HCT116 (cell line): Measurements from ENCODE around the gene SERF2. TPM values are rescaled to one million over a fixed set of nuclear protein-coding genes. Genes with fewer than 3 reads are reported as not detected.

Experiments used
- ATAC-seq: fragments of 200-7000 bp; cut with Tn5 transposase; 2 replicates; pipeline ENCODE4 v1.9.1; 2020; ENCODE audit warnings: mild to moderate bottlenecking, moderate library complexity
- BruUV-seq: library from RNA; stranded (reverse); fragments of 400-500 nt; replicated peaks from 2 replicates; lab custom pipeline; 2021; lab: Mats Ljungman, UMichigan
- CTCF ChIA-PET: fragments of 300-600 bp; sonication (Branson Sonifier 250); formaldehyde crosslinking; loops from one replicate; lab custom pipeline; 2021; ENCODE audit warnings: antibody characterized with exemption; lab: Charles Lee
- POLR2A ChIA-PET: fragments of 300-600, 350-600 bp; sonication (Branson Sonifier 250); formaldehyde crosslinking; loops from one replicate; lab custom pipeline; 2021; ENCODE audit warnings: antibody characterized with exemption; lab: Charles Lee
- RAD21 ChIA-PET, 2 experiments: fragments of 300-600 bp; sonication (Branson Sonifier 250); formaldehyde crosslinking; loops; one replicate each; lab custom pipeline; 2023; ENCODE audit warnings: low total read pairs in 2 of 2; ENCODE audit not compliant: uncharacterized antibody in 2 of 2, unreplicated experiment in 2 of 2, low non-redundant PET in 1 of 2; lab: Charles Lee
- DNase-seq: peaks from one replicate; pipeline ENCODE4 v3.0.0-alpha.2; 2010; ENCODE audit warnings: low read depth, low spot score
- H2AFZ ChIP-seq: fragments of 200-600 bp; shearing (Covaris generic), sonication (generic); 2 replicates; pipeline ENCODE4 v1.6.1; 2017; ENCODE audit warnings: low read depth, mixed run types, mixed read lengths, antibody characterized with exemption, low read length; ENCODE audit not compliant: poor library complexity, severe bottlenecking
- H3K27ac ChIP-seq: 2 replicates; pipeline ENCODE4 v1.5.1; 2012; ENCODE audit warnings: low read depth, low read length
- H3K27me3 ChIP-seq: fragments of 200-600 bp; sonication (generic); 2 replicates; pipeline ENCODE4 v1.6.1; 2016; ENCODE audit warnings: mixed run types, low read length, mixed read lengths; ENCODE audit not compliant: insufficient read depth
- H3K36me3 ChIP-seq, 2 experiments: fragments of 200-500 bp in 1 of 2; fragments of 200-600 bp in 1 of 2; sonication (Bioruptor generic) in 1 of 2; sonication (generic) in 1 of 2; 2 replicates each; pipeline versions ENCODE4 v1.5.1 to v1.6.1; 2014 to 2016; ENCODE audit warnings: low read length in 2 of 2, inconsistent platforms in 1 of 2, mixed read lengths in 1 of 2, mixed run types in 1 of 2; ENCODE audit not compliant: insufficient read depth in 2 of 2, control insufficient read depth in 1 of 2
- H3K4me1 ChIP-seq, 2 experiments: fragments of 200-600 bp in 1 of 2; sonication (generic) in 1 of 2; 2 replicates each; pipeline versions ENCODE4 v1.5.1 to v1.6.1; 2012 to 2017; ENCODE audit warnings: low read length in 2 of 2, inconsistent platforms in 1 of 2, mild to moderate bottlenecking in 1 of 2, mixed read lengths in 1 of 2, mixed run types in 1 of 2, moderate library complexity in 1 of 2; ENCODE audit not compliant: insufficient read depth in 2 of 2, control insufficient read depth in 1 of 2
- H3K4me2 ChIP-seq: fragments of 200-600 bp; sonication (generic); 2 replicates; pipeline ENCODE4 v1.6.1; 2017; ENCODE audit warnings: mixed run types, low read length, mixed read lengths
- H3K4me3 ChIP-seq, 2 experiments: fragments of 200-600 bp in 1 of 2; sonication (generic) in 1 of 2; replicated peaks in 1 of 2; 2 replicates each; pipeline ENCODE4 v1.5.1; 2011 to 2016; ENCODE audit warnings: low read length in 2 of 2, control low read depth in 1 of 2, low read depth in 1 of 2, mild to moderate bottlenecking in 1 of 2, mixed read lengths in 1 of 2, mixed run types in 1 of 2
- H3K79me2 ChIP-seq: fragments of 200-600 bp; sonication (generic); 2 replicates; pipeline ENCODE4 v1.6.1; 2017; ENCODE audit warnings: mild to moderate bottlenecking, mixed run types, low read length, moderate library complexity, mixed read lengths; ENCODE audit not compliant: insufficient read depth
- H3K9ac ChIP-seq: fragments of 200-600 bp; sonication (generic); 2 replicates; pipeline ENCODE4 v1.6.1; 2016; ENCODE audit warnings: low read length, mixed read lengths
- H3K9me2 ChIP-seq: fragments of 200-600 bp; sonication (generic), shearing (Covaris generic); 2 replicates; pipeline ENCODE4 v1.6.1; 2017; ENCODE audit warnings: mixed run types, mild to moderate bottlenecking, moderate library complexity; ENCODE audit not compliant: insufficient read depth
- H3K9me3 ChIP-seq, 2 experiments: fragments of 200-500 bp in 1 of 2; fragments of 200-600 bp in 1 of 2; sonication (Bioruptor generic) in 1 of 2; sonication (generic) in 1 of 2; 2 replicates each; pipeline ENCODE4 v1.6.1; 2014 to 2017; ENCODE audit warnings: low read length in 2 of 2, mixed read lengths in 2 of 2, inconsistent platforms in 1 of 2, low read depth in 1 of 2, mild to moderate bottlenecking in 1 of 2, mixed run types in 1 of 2, moderate library complexity in 1 of 2; ENCODE audit not compliant: control insufficient read depth in 1 of 2, insufficient read depth in 1 of 2
- H4K20me1 ChIP-seq: fragments of 200-600 bp; sonication (generic), shearing (Covaris generic); 2 replicates; pipeline ENCODE4 v1.6.1; 2017; ENCODE audit warnings: mixed run types, mild to moderate bottlenecking, moderate library complexity; ENCODE audit not compliant: insufficient read depth
- ATF3 ChIP-seq: IDR thresholded peaks from 2 replicates; pipeline ENCODE4 v1.6.1; 2012
- CBX3 ChIP-seq: IDR thresholded peaks from 2 replicates; pipeline ENCODE4 v1.6.1; 2012; ENCODE audit warnings: low read depth
- CEBPB ChIP-seq: IDR thresholded peaks from 2 replicates; pipeline ENCODE4 v1.6.1; 2012; ENCODE audit warnings: low read depth
- EGR1 ChIP-seq: IDR thresholded peaks from 2 replicates; pipeline ENCODE4 v1.6.1; 2012; ENCODE audit warnings: low read depth
- EZH2 ChIP-seq: fragments of 200-600 bp; sonication (generic); IDR thresholded peaks from 2 replicates; pipeline ENCODE4 v1.6.1; 2017; ENCODE audit warnings: antibody characterized with exemption, mixed run types
- EZH2phosphoT487 ChIP-seq: fragments of 200-600 bp; IDR thresholded peaks from 2 replicates; pipeline ENCODE4 v1.6.1; 2018; ENCODE audit warnings: antibody characterized with exemption, borderline replicate concordance
- REST ChIP-seq: IDR thresholded peaks from 2 replicates; pipeline ENCODE4 v1.6.1; 2012; ENCODE audit warnings: low read depth
- SIN3A ChIP-seq: IDR thresholded peaks from 2 replicates; pipeline ENCODE4 v1.6.1; 2012; ENCODE audit warnings: low read depth
- SP1 ChIP-seq: IDR thresholded peaks from 2 replicates; pipeline ENCODE4 v1.6.1; 2012; ENCODE audit warnings: low read depth
- TCF7L2 ChIP-seq: IDR thresholded peaks from 2 replicates; pipeline ENCODE4 v1.7.0; 2011; ENCODE audit warnings: borderline replicate concordance, inconsistent platforms; ENCODE audit not compliant: insufficient read depth, insufficient read length; ENCODE audit errors: extremely low read depth
- ZFX ChIP-seq: fragments of 450-650 bp; IDR thresholded peaks from 2 replicates; pipeline ENCODE4 v1.6.1; 2017
- ZNF274 ChIP-seq: fragments of 200-500 bp; sonication (Bioruptor generic); IDR thresholded peaks from 2 replicates; pipeline ENCODE4 v1.6.1; 2014; ENCODE audit warnings: mild to moderate bottlenecking, low read depth, low read length, inconsistent platforms
- intact Hi-C: fragments of 100-400 bp; cut with micrococcal nuclease; formaldehyde crosslinking; loops from 2 replicates; pipeline ENCODE4 v1.10.0; 2022
- total RNA-seq: library from RNA; stranded (reverse); gene quantifications from one replicate; pipeline ENCODE4 v1.2.1, GENCODE V29; 2021; ENCODE audit not compliant: unreplicated experiment

The SERF2 gene
- total RNA-seq, 1 experiment from 2014 or later: 656 TPM

- TF ChIP-seq ATF3 (no peak), SIN3A (peak; percentile 16; the same call in 1 of the 2 replicates), EZH2 (no peak)
Measured at GRCh38 chr15:43777267-43777914, 14.7 kb upstream of the SERF2 start (continued).

GRCh38 chr15:43779016-43779415 lies 13.1 kb upstream of the SERF2 start:
- Histone ChIP-seq H3K36me3 (peaks cover 0 to 4% of the 10 kb centered on the region in 2 experiments; a peak in 1 of 4 replicates), H3K27me3 (no peaks in the 10 kb centered on the region), H3K4me1 (peaks cover 9 to 31% of the 10 kb centered on the region in 2 experiments), H3K9me3 (no peaks in the 10 kb centered on the region), H3K9me2 (no peaks in the 10 kb centered on the region), H4K20me1 (no peaks in the 10 kb centered on the region), H3K4me3 (no peak overlapping the region), H3K9ac (no peak overlapping the region), H3K79me2 (no peaks in the 10 kb centered on the region; the same call in 1 of the 2 replicates), H3K4me2 (no peak overlapping the region), H3K27ac (no peak overlapping the region), H2AFZ (no peak overlapping the region)
- TF ChIP-seq ZFX: no peak
- BruUV-seq: no TSS peak
- intact Hi-C loops: loop anchor here (10.0 kb wide), 1 partner anchor 334 kb away; no protein-coding TSS in a partner anchor
- ChIA-PET RAD21 (no interaction called here), POLR2A (interaction anchor here (0.6 to 0.7 kb wide), 2 partner anchors 633 to 831 kb away, joined by 3 read pairs; no protein-coding TSS in a partner anchor), CTCF (no interaction called here)
- ATAC-seq (no peak), DNase-seq (no peak)

GRCh38 chr15:43789409-43789808 lies 2.7 kb upstream of the SERF2 start:
- Histone ChIP-seq H3K4me1 (peaks cover 13 to 17% of the 10 kb centered on the region in 2 experiments), H4K20me1 (no peaks in the 10 kb centered on the region), H2AFZ (no peak overlapping the region), H3K79me2 (peaks cover 23% of the 10 kb centered on the region), H3K36me3 (peaks cover 11 to 15% of the 10 kb centered on the region in 2 experiments; a peak in 3 of 4 replicates), H3K9me3 (no peaks in the 10 kb centered on the region)
- CTCF ChIA-PET: interaction anchor here (1.3 kb wide), 1 partner anchor 12 kb away, joined by 5 read pairs; the partner anchor contains the start of gene ELL3
- no TSS peak for BruUV-seq
- intact Hi-C loops: no loop called here
- POLR2A ChIA-PET: interaction anchor here (2.2 kb wide), 1 partner anchor 13 kb away, joined by 8 read pairs; the partner anchor contains the start of gene ELL3
- RAD21 ChIA-PET: no interaction called here
- no peak for DNase-seq
- TF ChIP-seq CBX3 (no peak), ATF3 (no peak), ZFX (no peak), EGR1 (no peak), CEBPB (no peak), REST (no peak), TCF7L2 (no peak), SP1 (no peak), ZNF274 (no peak), EZH2phosphoT487 (no peak)
- TF ChIP-seq, all 23 proteins: peak for 0
- Histone ChIP-seq H3K27ac (no peak overlapping the region), H3K9me2 (no peaks in the 10 kb centered on the region), H3K4me3 (no peak overlapping the region), H3K27me3 (no peaks in the 10 kb centered on the region), H3K4me2 (no peak overlapping the region), H3K9ac (no peak overlapping the region)
- ATAC-seq: no peak
